T-helper 1 cell treated with Interleukin-12 subunit alpha and Interleukin-12 subunit beta and Interleukin-4 antibody, amounts not matched to agents 30 μg/mL and 1 μg/mL, for 36 hours (primary cell): ENCODE measurements around the gene CD38.

ENCODE experiments used
- H3K27ac Mint-ChIP-seq: one replicate; pipeline ENCODE4 v1.8.0; 2021; ENCODE audit warnings: mild to moderate bottlenecking, mixed read lengths
- H3K27me3 Mint-ChIP-seq: one replicate; pipeline ENCODE4 v1.8.0; 2021; ENCODE audit warnings: low read depth, mixed read lengths
- H3K36me3 Mint-ChIP-seq: one replicate; pipeline ENCODE4 v1.8.0; 2021; ENCODE audit warnings: low read depth, mixed read lengths
- H3K4me1 Mint-ChIP-seq: one replicate; pipeline ENCODE4 v1.8.0; 2021; ENCODE audit warnings: low read depth, mixed read lengths
- H3K4me3 Mint-ChIP-seq: one replicate; pipeline ENCODE4 v1.8.0; 2021; ENCODE audit warnings: mild to moderate bottlenecking, moderate library complexity, mixed read lengths
- H3K9me3 Mint-ChIP-seq: one replicate; pipeline ENCODE4 v1.8.0; 2021; ENCODE audit warnings: mixed read lengths

Gene CD38

DNA sequence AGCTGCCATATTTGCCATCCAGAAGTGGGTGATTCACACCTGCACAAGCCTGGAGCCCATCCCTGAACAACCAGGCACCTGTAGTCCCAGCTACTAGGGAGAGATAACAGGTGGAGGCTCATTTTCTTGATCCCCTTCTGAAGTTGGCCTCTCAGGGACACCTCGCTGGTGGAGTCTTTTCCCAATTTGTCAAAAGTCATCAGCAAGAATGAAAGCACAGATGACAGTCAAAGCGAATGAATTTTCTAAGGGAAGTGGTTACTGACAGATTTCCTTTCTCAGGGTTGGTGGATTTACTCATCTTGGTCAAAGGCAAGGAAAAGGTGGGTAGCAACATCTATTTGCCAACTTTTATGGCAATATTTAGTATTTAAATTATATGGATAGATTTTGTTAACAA lies 123.9 kb downstream of the CD38 start:
- Mint-ChIP-seq H3K4me3 (no peak overlapping the region), H3K36me3 (no peaks in the 10 kb centered on the region), H3K9me3 (peaks cover 5% of the 10 kb centered on the region), H3K27me3 (peaks cover 52% of the 10 kb centered on the region), H3K27ac (no peak overlapping the region), H3K4me1 (peaks cover 5% of the 10 kb centered on the region)

DNA sequence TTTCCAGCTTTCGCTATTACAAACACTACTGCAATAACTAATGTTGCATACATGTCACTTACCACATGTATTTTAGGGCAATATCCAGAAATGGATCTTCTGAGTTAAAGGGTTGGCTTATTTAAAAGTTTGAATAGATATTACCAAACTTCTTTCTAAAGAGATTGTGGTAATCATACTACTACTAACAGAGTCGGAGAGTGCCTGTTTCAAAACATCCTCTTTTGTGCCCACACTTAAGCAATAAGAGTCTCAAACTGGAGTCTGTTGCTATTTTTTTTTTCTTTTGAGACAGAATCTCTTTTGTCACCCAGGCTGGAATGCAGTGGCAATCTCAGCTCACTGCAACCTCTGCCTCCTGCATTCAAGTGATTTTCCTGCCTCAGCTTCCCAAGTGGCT lies 124.6 kb downstream of the CD38 start:
- H3K4me1 Mint-ChIP-seq = peaks cover 5% of the 10 kb centered on the region
- H3K27ac Mint-ChIP-seq = no peak overlapping the region
- H3K4me3 Mint-ChIP-seq = no peak overlapping the region
- peaks cover 45% of the 10 kb centered on the region for H3K27me3 Mint-ChIP-seq
- no peaks in the 10 kb centered on the region for H3K36me3 Mint-ChIP-seq
- peaks cover 5% of the 10 kb centered on the region for H3K9me3 Mint-ChIP-seq
